ENCODE results near the gene MYL9. TPM values are rescaled to one million over a fixed set of nuclear protein-coding genes. Genes with fewer than 3 reads are reported as not detected.

The MYL9 gene
- total RNA-seq, 2 experiments from 2014 or later = not detected

DNA sequence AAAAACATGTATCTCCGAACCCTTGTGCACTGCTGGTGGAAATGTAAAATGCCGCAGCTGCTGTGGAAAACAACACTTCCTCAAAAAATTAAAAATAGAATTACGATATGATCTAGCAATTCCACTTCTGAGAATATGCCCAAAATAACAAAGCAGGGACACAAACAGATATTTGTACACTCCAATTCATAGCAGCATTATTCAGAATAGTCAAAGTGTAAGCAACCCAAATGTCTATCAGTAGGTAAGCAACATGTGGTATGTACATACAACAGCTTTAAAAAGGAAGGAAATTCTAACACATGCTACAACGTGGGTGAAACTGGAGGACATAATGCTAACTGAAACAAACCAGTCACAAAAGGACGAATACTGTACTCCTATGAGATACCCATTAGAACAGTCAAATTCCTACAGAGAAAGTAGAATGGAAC lies 58.6 kb downstream of the MYL9 start:
- no peak for TF ChIP-seq CTCF (IDR thresholded peaks at IDR 0.05)
- peaks cover 26% of the 10 kb centered on the region for H3K4me1 Mint-ChIP-seq (ENCODE audit: low read depth)
- H3K9me3 Mint-ChIP-seq = no peaks in the 10 kb centered on the region
- H3K27me3 Mint-ChIP-seq = no peaks in the 10 kb centered on the region
- ChIA-PET CTCF (interaction anchor here (0.7 kb wide), 1 partner anchor 31 kb away, joined by 3 read pairs; no protein-coding TSS in a partner anchor), POLR2A (interaction anchor here (1.1 kb wide), 1 partner anchor 26 kb away, joined by 3 read pairs; no protein-coding TSS in a partner anchor)
- H3K4me3 Mint-ChIP-seq = peak overlapping the region; percentile 8
- no peak for ATAC-seq
- H3K27ac Mint-ChIP-seq = peak overlapping the region; percentile 57
- DNase-seq = no peak
- peaks cover 16% of the 10 kb centered on the region for H3K36me3 Mint-ChIP-seq (ENCODE audit: low read depth)
- intact Hi-C loops (cut with micrococcal nuclease) = loop anchor here (10.0 kb wide), 1 partner anchor 45 kb away; no protein-coding TSS in a partner anchor

Other genes with a start within 250 kb of the MYL9 start
- gene DLGAP4, start 235.2 kb upstream of the MYL9 start, total RNA-seq = 10 to 100 TPM; 11.5 to 13.1 TPM
- gene TGIF2, start 32.1 kb downstream of the MYL9 start, total RNA-seq = 10 to 100 TPM; 55.3 to 56.8 TPM
- gene RAB5IF, start 64.3 kb downstream of the MYL9 start, total RNA-seq = 10 to 100 TPM; 74.5 to 77.1 TPM
- gene SLA2, start 104.7 kb downstream of the MYL9 start, total RNA-seq = 10 to 100 TPM; 51.5 to 53.5 TPM
- gene NDRG3, start 204.6 kb downstream of the MYL9 start, total RNA-seq = 10 to 100 TPM; 19.2 to 19.3 TPM
- gene DSN1, start 232.2 kb downstream of the MYL9 start, total RNA-seq = 10 to 100 TPM; 21.6 to 23.9 TPM